Muscle of leg (tissue), 11 donors: ENCODE measurements around the gene KCND2. TPM values are rescaled to one million over a fixed set of nuclear protein-coding genes. Genes with fewer than 3 reads are reported as not detected.

Experiments
- DNase-seq: peaks from one replicate; pipeline ENCODE4 v3.0.0; 2013
- H3K27ac ChIP-seq: one replicate; pipeline ENCODE4 v1.5.1; 2013; ENCODE audit warnings: mild to moderate bottlenecking, low read length, control low read depth
- H3K27me3 ChIP-seq: one replicate; pipeline ENCODE4 v1.6.1; 2013; ENCODE audit warnings: low read length; ENCODE audit not compliant: control insufficient read depth, insufficient read depth
- H3K36me3 ChIP-seq: one replicate; pipeline ENCODE4 v1.6.1; 2013; ENCODE audit warnings: low read length; ENCODE audit not compliant: control insufficient read depth, insufficient read depth
- H3K4me1 ChIP-seq: one replicate; pipeline ENCODE4 v1.6.1; 2013; ENCODE audit warnings: low read length; ENCODE audit not compliant: control insufficient read depth, insufficient read depth
- H3K4me3 ChIP-seq: one replicate; pipeline ENCODE4 v1.5.1; 2013; ENCODE audit warnings: low read length, control low read depth
- H3K9me3 ChIP-seq: replicated peaks from 2 replicates; pipeline ENCODE4 v1.6.1; 2013; ENCODE audit warnings: low read depth, low read length; ENCODE audit not compliant: control insufficient read depth
- WGBS: methylation state at CpG from one replicate; pipeline ENCODE4 v1.1.5; 2013; ENCODE audit warnings: missing lambda C conversion rate; ENCODE audit not compliant: insufficient coverage; 5-methylcytosine and 5-hydroxymethylcytosine counted together
- polyA plus RNA-seq, 8 donors: library from polyadenylated mRNA; unstranded; fragments of 120-200 nt; gene quantifications; one replicate each; pipeline versions ENCODE4 v1.2.1 to v1.2.3, GENCODE V29; 2013; ENCODE audit warnings: inconsistent platforms in 1 of 8, low replicate concordance in 1 of 8; ENCODE audit not compliant: insufficient read length in 8 of 8, insufficient read depth in 1 of 8
- total RNA-seq: library from RNA; stranded (reverse); fragments of 120-200 nt; gene quantifications from one replicate; pipeline ENCODE4 v1.2.4, GENCODE V29; 2013

Gene KCND2
- total and polyA plus RNA-seq, 9 donors = 0.50 to 1.3 (median 0.88) TPM

DNA sequence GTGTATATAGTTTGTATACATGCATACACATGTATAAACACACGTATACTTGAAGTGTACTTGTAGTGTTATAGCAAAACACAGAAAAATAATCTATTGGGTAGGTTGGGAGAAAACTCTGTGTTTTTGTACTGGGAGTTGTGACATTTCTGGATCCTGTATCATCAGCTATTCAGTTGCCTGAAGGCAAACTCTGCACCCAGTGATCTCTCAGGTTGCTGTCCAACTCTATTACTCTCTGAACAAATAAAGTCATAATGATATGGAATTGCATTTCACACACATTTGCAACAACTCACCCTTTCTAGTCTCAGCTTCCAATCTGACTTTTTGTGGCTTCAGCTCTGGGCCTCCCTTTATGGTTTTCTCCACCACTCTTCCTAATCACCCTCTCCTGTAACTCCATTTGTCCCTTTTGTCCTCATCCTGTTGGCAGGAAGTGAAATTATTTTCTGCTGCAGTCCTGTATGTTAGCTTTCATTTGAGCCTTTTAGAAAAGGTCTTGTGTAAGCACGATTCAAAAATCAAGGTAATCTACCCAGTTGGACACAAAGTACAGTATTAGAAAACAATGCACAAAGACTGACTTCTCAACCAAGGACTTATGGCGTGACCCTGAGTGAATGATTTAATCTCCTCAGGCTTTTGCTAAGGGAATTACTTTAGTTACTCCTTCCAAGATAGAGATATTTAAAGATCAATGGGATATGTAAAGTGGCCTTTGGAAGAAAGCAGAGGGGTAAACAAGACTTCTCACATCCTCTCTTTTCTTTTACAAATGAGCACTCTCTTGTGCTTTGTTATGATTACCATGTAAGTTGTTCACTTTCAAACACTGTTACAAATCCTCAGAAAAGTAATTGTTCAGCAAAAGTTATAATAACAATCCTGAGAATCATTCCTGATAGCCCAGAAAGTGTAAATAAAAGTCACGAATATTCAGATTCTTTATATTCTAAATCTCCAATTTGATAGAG lies 249.1 kb downstream of the KCND2 start:
- Histone ChIP-seq H3K27ac (no peak overlapping the region), H3K36me3 (no peaks in the 10 kb centered on the region), H3K9me3 (no peaks in the 10 kb centered on the region), H3K27me3 (no peaks in the 10 kb centered on the region), H3K4me1 (no peaks in the 10 kb centered on the region), H3K4me3 (no peak overlapping the region)
- no peak for DNase-seq
- no CpG with 5 or more reads among the region's 4 CpGs for WGBS

GRCh38 chr7:120523985-120524384 lies 251.0 kb downstream of the KCND2 start:
- H3K27ac ChIP-seq = no peak overlapping the region
- no CpG with 5 or more reads among the region's 7 CpGs for WGBS
- DNase-seq = no peak
- H3K9me3 ChIP-seq = no peaks in the 10 kb centered on the region
- H3K36me3 ChIP-seq = no peaks in the 10 kb centered on the region
- no peak overlapping the region for H3K4me3 ChIP-seq
- no peaks in the 10 kb centered on the region for H3K4me1 ChIP-seq
- H3K27me3 ChIP-seq = no peaks in the 10 kb centered on the region

- Histone ChIP-seq H3K27ac (no peak overlapping the region), H3K4me1 (no peaks in the 10 kb centered on the region), H3K27me3 (no peaks in the 10 kb centered on the region), H3K9me3 (no peaks in the 10 kb centered on the region), H3K4me3 (no peak overlapping the region), H3K36me3 (no peaks in the 10 kb centered on the region)
- no peak for DNase-seq
- WGBS = no CpG with 5 or more reads among the region's 5 CpGs
Observed at GRCh38 chr7:120526902-120527509, 254.0 kb downstream of the KCND2 start.

DNA sequence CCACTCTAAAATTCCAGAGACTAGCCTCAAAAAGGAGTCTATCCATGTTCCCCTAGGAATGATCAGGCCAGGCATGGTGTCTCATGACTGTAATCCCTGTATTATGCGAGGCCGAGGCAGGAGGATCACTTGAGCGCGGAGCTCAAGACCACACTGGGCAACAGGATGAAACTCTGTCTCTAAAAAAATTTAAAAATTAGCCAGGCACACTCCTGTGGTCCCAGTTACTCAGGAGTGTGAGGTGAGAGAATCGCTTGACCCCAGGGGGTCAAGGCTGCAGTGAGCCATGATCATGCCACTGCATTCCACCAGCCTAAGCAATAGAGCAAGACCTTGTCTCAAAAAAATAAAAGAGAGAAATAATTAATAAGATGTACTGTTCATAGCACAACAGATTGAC lies 256.8 kb downstream of the KCND2 start:
- no peaks in the 10 kb centered on the region for H3K9me3 ChIP-seq
- H3K27me3 ChIP-seq = no peaks in the 10 kb centered on the region
- no peak overlapping the region for H3K27ac ChIP-seq
- DNase-seq = no peak
- no peaks in the 10 kb centered on the region for H3K36me3 ChIP-seq
- 100% methylated on average over 2 of the region's 5 CpGs for WGBS
- no peak overlapping the region for H3K4me3 ChIP-seq
- no peaks in the 10 kb centered on the region for H3K4me1 ChIP-seq

DNA sequence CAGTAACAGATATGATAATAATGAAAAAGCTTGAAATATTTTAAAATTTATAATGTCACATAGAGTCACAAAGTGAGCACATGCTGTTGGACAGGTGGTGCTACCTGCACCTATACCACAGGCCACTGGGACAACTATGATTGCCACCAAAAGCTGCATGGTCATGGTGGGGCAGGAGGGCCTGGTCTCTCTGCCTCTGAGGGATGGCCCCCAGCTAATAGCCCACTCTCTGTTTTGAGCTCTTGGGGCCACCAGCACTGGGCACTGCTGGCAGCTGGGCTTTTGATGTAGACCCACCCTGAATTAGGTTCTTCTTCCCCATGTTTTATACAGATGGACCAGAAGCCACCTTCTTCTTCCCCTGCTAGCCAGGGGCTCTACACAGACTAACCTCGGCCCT lies 265.4 kb downstream of the KCND2 start:
- DNase-seq = no peak
- no peaks in the 10 kb centered on the region for H3K9me3 ChIP-seq
- H3K27me3 ChIP-seq = no peaks in the 10 kb centered on the region
- H3K27ac ChIP-seq = no peak overlapping the region
- no peak overlapping the region for H3K4me3 ChIP-seq
- WGBS = 89% methylated on average over 1 of the region's 1 CpG
- H3K4me1 ChIP-seq = no peaks in the 10 kb centered on the region
- no peaks in the 10 kb centered on the region for H3K36me3 ChIP-seq

DNA sequence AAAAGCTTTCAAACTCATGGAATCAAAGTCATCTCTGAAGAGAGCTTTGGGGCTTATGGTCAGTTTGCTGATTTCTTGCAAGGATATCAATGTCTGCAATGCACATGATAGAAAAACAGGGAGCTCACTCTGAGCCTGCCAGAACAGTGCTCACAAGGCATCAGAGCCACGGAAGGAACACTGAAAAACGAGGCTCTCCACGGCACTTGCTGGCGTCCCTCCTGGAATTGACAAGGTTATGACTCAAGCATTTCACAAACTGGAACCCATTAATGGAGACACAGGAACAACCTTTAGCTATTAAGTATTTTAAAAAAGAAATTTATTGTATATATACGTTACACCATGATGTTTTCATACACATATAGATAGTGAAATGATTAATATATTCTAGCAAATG lies 266.3 kb downstream of the KCND2 start:
- DNase-seq = no peak
- Histone ChIP-seq H3K27me3 (no peaks in the 10 kb centered on the region), H3K4me1 (no peaks in the 10 kb centered on the region), H3K36me3 (no peaks in the 10 kb centered on the region), H3K4me3 (no peak overlapping the region), H3K27ac (no peak overlapping the region), H3K9me3 (no peaks in the 10 kb centered on the region)
- WGBS = no CpG with 5 or more reads among the region's 5 CpGs

DNA sequence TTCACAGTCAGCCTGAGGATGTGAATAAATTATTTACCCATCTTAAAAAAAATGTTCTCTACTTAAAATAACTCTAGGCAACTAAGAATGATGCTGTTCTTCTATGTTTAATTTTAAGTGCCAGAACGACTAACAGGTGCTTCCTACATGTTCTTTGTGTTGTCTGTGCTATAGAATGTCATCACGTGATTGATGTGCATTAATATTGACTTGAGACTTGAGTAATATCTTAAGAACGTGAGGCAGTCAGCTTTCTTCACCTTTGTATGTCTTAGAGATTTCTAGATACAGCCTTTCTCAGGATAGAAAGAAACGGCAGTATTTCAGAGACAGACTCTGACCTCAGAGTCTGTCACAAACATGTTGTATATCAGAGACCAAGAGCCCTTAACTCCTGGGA lies 274.6 kb downstream of the KCND2 start:
- no peak overlapping the region for H3K27ac ChIP-seq
- no peaks in the 10 kb centered on the region for H3K9me3 ChIP-seq
- no peaks in the 10 kb centered on the region for H3K27me3 ChIP-seq
- WGBS = no CpG with 5 or more reads among the region's 4 CpGs
- H3K36me3 ChIP-seq = no peaks in the 10 kb centered on the region
- no peak overlapping the region for H3K4me3 ChIP-seq
- no peak for DNase-seq
- no peaks in the 10 kb centered on the region for H3K4me1 ChIP-seq

DNA sequence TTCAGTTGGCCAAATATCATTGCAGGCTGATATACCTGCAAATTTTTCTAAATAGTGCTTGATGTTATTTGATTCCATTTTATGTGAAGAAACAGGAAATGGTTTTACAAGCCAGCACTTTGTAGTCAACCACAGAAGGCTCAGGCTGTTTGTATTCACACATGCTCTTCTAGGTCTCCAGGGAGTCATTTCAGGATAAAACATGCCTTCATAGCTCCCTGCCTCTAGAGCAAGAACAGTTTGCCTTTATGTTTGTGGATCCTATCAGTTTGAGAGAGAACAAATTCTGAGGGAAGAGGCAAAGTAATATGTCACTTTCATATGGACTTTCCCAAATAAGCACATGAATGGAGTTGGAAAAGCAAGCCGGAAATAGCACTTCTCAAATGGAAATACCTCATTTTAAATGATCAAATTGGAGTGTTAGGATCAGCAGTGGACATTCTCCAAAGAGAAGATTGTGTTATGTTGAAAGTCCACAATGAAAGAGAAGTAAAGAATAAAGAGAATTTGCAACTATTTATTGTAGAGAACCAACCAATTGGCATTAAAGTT lies 277.6 kb downstream of the KCND2 start:
- H3K36me3 ChIP-seq = no peaks in the 10 kb centered on the region
- peak; percentile 29 for DNase-seq
- WGBS = no CpG with 5 or more reads among the region's 1 CpG
- H3K9me3 ChIP-seq = no peaks in the 10 kb centered on the region
- no peaks in the 10 kb centered on the region for H3K4me1 ChIP-seq
- no peak overlapping the region for H3K4me3 ChIP-seq
- no peak overlapping the region for H3K27ac ChIP-seq
- no peaks in the 10 kb centered on the region for H3K27me3 ChIP-seq

DNA sequence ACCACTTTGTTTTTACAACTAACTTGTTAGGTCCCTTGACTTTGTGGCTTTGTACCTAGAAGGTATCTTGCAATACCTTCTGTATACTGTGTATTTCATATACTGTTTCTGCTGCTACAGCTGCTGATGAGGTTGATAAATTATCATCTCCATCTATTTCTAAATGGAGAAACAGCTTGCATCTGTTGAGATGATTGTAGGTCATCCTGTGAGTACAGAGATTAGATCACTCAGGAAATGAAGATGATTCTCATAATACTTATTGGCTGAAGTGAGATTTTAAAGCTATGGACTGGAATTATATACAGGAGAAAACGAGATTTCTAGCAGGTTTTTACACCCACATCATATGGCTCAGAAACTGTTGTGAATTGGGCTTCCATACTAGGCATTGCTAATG lies 280.5 kb downstream of the KCND2 start:
- no peaks in the 10 kb centered on the region for H3K36me3 ChIP-seq
- H3K9me3 ChIP-seq = no peaks in the 10 kb centered on the region
- H3K27me3 ChIP-seq = no peaks in the 10 kb centered on the region
- H3K4me1 ChIP-seq = no peaks in the 10 kb centered on the region
- WGBS = no CpG with 5 or more reads among the region's 1 CpG
- no peak overlapping the region for H3K27ac ChIP-seq
- H3K4me3 ChIP-seq = no peak overlapping the region
- peak; percentile 7 for DNase-seq

GRCh38 chr7:120554960-120555571 lies 282.1 kb downstream of the KCND2 start:
- Histone ChIP-seq H3K9me3 (no peaks in the 10 kb centered on the region), H3K27ac (no peak overlapping the region), H3K36me3 (no peaks in the 10 kb centered on the region), H3K4me3 (no peak overlapping the region), H3K4me1 (no peaks in the 10 kb centered on the region), H3K27me3 (no peaks in the 10 kb centered on the region)
- peak; percentile 69 for DNase-seq
